Fibroblast of lung (primary cell): ENCODE results near the gene GPRC6A. TPM values are rescaled to one million over a fixed set of nuclear protein-coding genes. Genes with fewer than 3 reads are reported as not detected.

ENCODE experiments used
- DNase-seq, 2 donors: peaks; one replicate each; pipeline versions ENCODE4 v3.0.0 to v3.0.0-alpha.2; 2010; ENCODE audit warnings: low read depth in 2 of 2
- H2AFZ ChIP-seq: 2 replicates; pipeline ENCODE4 v1.5.1; 2012; ENCODE audit warnings: low read length, control low read depth, inconsistent platforms
- H3K27ac ChIP-seq: 2 replicates; pipeline ENCODE4 v1.5.1; 2011; ENCODE audit warnings: low read length, control low read depth; ENCODE audit not compliant: insufficient read depth
- H3K27me3 ChIP-seq: 2 replicates; pipeline ENCODE4 v1.5.1; 2011; ENCODE audit warnings: mild to moderate bottlenecking, low read length; ENCODE audit not compliant: control insufficient read depth, insufficient read depth
- H3K36me3 ChIP-seq: 2 replicates; pipeline ENCODE4 v1.5.1; 2011; ENCODE audit warnings: low read length; ENCODE audit not compliant: control insufficient read depth, insufficient read depth
- H3K4me1 ChIP-seq: 2 replicates; pipeline ENCODE4 v1.5.1; 2011; ENCODE audit warnings: low read length; ENCODE audit not compliant: control insufficient read depth, insufficient read depth; ENCODE audit errors: extremely low read depth
- H3K4me2 ChIP-seq: 2 replicates; pipeline ENCODE4 v1.5.1; 2011; ENCODE audit warnings: low read length, control low read depth; ENCODE audit not compliant: insufficient read depth; ENCODE audit errors: extremely low read depth
- H3K4me3 ChIP-seq, 4 experiments: fragments of 200-600 bp in 1 of 4; sonication (generic) in 1 of 4; replicated peaks in 1 of 4; 2 replicates each; pipeline ENCODE4 v1.5.1; 2011 to 2016; ENCODE audit warnings: low read length in 4 of 4, low read depth in 3 of 4, mild to moderate bottlenecking in 3 of 4, control low read depth in 2 of 4, inconsistent platforms in 1 of 4, mixed read lengths in 1 of 4; ENCODE audit not compliant: insufficient read depth in 1 of 4; ENCODE audit errors: control extremely low read depth in 1 of 4
- H3K79me2 ChIP-seq: 2 replicates; pipeline ENCODE4 v1.5.1; 2012; ENCODE audit warnings: mild to moderate bottlenecking, low read length, inconsistent platforms; ENCODE audit not compliant: control insufficient read depth, insufficient read depth
- H3K9ac ChIP-seq: 2 replicates; pipeline ENCODE4 v1.5.1; 2011; ENCODE audit warnings: mild to moderate bottlenecking, low read length, control low read depth; ENCODE audit not compliant: insufficient read depth
- H3K9me3 ChIP-seq: 2 replicates; pipeline ENCODE4 v1.5.1; 2012; ENCODE audit warnings: low read depth, low read length; ENCODE audit not compliant: control insufficient read depth, insufficient read depth
- H4K20me1 ChIP-seq: 2 replicates; pipeline ENCODE4 v1.5.1; 2011; ENCODE audit warnings: low read length; ENCODE audit not compliant: control insufficient read depth, insufficient read depth; ENCODE audit errors: extremely low read depth
- EZH2 ChIP-seq: IDR thresholded peaks from 2 replicates; pipeline ENCODE4 v1.5.1; 2012; ENCODE audit warnings: low read length, control low read depth, mild to moderate bottlenecking; ENCODE audit errors: missing control alignments
- polyA plus RNA-seq, 2 donors: library from polyadenylated mRNA; depleted of rRNA in 1 of 2; stranded (reverse) in 1 of 2; unstranded in 1 of 2; fragments of >200 nt; gene quantifications; 2 replicates each; pipeline ENCODE4 v1.2.1, GENCODE V29; 2011 to 2012; ENCODE audit warnings: missing spikeins in 1 of 2
- total RNA-seq: library from RNA; depleted of rRNA; stranded (reverse); fragments of >200 nt; gene quantifications from 2 replicates; pipeline ENCODE4 v1.2.1, GENCODE V29; 2014
- TF ChIP-seq, protein P1 (sequence below), 2 donors: IDR thresholded peaks in 1 of 2; conservative IDR thresholded peaks in 1 of 2; 1 replicate in 1 of 2; 2 replicates in 1 of 2; pipeline ENCODE4 v1.5.1; 2011 to 2012; ENCODE audit warnings: low read length in 2 of 2, control low read depth in 1 of 2, inconsistent platforms in 1 of 2, low read depth in 1 of 2, mild to moderate bottlenecking in 1 of 2

Gene GPRC6A
- total and polyA plus RNA-seq, 2 donors (not counting 1 experiment from before 2014, with no cell fraction given), result not detected

DNA sequence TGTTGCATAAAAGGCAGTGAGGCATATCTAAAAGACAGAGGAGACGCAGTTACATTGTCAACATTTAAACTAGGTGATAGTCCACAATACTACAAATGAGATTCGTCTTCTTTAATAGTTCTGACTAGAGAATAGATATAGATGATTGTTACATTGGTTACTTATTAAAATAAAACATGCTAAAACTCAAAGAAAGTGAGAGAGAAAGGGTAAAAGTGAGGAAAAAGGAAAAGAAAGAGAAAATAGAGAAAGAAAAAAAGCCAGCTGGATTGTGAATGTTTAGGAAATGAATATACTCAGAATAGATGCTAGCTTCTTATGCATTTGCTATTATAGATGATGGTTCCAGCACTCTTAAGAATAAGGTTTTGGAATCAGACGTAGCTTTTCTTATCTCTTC, 35.7 kb downstream of the GPRC6A start:
- H3K79me2 ChIP-seq, result no peaks in the 10 kb centered on the region
- H3K27me3 ChIP-seq, result no peaks in the 10 kb centered on the region
- H3K36me3 ChIP-seq, result no peaks in the 10 kb centered on the region
- no peaks in the 10 kb centered on the region for H3K4me1 ChIP-seq
- H3K9me3 ChIP-seq, result no peaks in the 10 kb centered on the region
- H4K20me1 ChIP-seq, result no peaks in the 10 kb centered on the region
- H3K27ac ChIP-seq, result no peak overlapping the region
- DNase-seq, result no peak
- TF ChIP-seq, protein P1, sequence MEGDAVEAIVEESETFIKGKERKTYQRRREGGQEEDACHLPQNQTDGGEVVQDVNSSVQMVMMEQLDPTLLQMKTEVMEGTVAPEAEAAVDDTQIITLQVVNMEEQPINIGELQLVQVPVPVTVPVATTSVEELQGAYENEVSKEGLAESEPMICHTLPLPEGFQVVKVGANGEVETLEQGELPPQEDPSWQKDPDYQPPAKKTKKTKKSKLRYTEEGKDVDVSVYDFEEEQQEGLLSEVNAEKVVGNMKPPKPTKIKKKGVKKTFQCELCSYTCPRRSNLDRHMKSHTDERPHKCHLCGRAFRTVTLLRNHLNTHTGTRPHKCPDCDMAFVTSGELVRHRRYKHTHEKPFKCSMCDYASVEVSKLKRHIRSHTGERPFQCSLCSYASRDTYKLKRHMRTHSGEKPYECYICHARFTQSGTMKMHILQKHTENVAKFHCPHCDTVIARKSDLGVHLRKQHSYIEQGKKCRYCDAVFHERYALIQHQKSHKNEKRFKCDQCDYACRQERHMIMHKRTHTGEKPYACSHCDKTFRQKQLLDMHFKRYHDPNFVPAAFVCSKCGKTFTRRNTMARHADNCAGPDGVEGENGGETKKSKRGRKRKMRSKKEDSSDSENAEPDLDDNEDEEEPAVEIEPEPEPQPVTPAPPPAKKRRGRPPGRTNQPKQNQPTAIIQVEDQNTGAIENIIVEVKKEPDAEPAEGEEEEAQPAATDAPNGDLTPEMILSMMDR (conservative IDR thresholded peaks at IDR 0.05 in 1 of 2, IDR thresholded peaks at IDR 0.05 in 1 of 2; ENCODE audit: low read depth in 1 of 2, low read length in 2 of 2), result no peak
- no peak for TF ChIP-seq EZH2
- no peak overlapping the region for H2AFZ ChIP-seq
- no peak overlapping the region for H3K4me3 ChIP-seq
- H3K4me2 ChIP-seq, result no peak overlapping the region
- no peak overlapping the region for H3K9ac ChIP-seq

DNA sequence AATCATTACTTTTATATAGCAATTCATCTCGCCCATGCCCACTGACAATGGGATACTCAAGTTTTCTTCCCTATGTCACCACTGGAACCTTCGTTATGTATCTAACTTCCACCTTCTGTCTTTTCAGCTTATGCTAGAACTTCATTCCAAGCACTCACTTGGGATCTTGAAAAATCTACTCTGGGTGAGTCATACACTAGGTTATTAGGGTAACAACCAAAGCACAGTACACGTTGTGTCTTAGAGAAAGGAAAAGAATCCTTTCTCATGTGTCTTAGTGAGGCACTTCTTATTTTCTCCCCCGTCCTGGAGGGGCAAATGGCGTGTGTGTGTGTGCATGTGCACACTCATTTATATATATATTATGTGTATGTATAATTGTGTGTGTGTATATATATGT, 45.0 kb downstream of the GPRC6A start:
- TF ChIP-seq, protein P1 (conservative IDR thresholded peaks at IDR 0.05 in 1 of 2, IDR thresholded peaks at IDR 0.05 in 1 of 2; ENCODE audit: low read depth in 1 of 2, low read length in 2 of 2), result no peak
- no peak for TF ChIP-seq EZH2
- no peak overlapping the region for H3K4me3 ChIP-seq
- no peaks in the 10 kb centered on the region for H3K27me3 ChIP-seq
- no peak overlapping the region for H3K4me2 ChIP-seq
- H3K9me3 ChIP-seq, result no peaks in the 10 kb centered on the region
- no peak overlapping the region for H2AFZ ChIP-seq
- no peaks in the 10 kb centered on the region for H3K79me2 ChIP-seq
- no peak overlapping the region for H3K27ac ChIP-seq
- no peak overlapping the region for H3K9ac ChIP-seq
- DNase-seq, result peak; percentile 14 to 35
- no peaks in the 10 kb centered on the region for H3K4me1 ChIP-seq
- H3K36me3 ChIP-seq, result no peaks in the 10 kb centered on the region
- H4K20me1 ChIP-seq, result no peaks in the 10 kb centered on the region

DNA sequence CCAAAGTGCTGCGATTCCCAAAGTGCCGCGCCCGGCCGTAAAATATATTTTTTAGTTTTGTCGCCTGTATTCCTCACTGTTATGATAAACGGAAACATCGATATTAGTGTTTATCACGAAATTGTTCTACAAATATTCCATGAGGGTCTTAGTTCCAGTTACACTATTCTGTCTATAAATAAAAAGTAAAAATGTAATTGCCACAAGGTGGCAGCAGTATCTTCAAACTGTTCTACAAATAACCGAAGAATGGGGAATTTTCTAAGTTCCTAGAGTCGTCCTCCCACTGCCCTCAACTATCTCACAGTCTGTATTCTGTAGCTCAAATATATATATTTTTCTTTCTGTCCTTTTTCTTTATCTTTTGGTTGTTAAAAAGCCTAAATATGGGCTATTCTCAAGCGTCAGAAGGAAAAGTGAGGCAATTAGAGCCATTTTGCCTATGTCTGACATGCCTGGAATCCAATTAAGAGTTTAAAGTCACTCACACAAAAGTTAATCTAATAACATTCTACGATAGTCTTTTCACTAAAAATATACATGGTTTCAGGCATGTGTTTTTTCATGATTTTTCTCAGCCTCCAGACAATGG, 49.2 kb downstream of the GPRC6A start:
- Histone ChIP-seq H3K79me2 (no peaks in the 10 kb centered on the region), H3K9me3 (no peaks in the 10 kb centered on the region), H3K36me3 (no peaks in the 10 kb centered on the region), H3K4me3 (peak overlapping the region in 2 of 4 experiments; percentile 8 to 25), H4K20me1 (no peaks in the 10 kb centered on the region), H3K4me2 (no peak overlapping the region), H3K4me1 (no peaks in the 10 kb centered on the region), H3K27ac (no peak overlapping the region), H3K27me3 (no peaks in the 10 kb centered on the region), H2AFZ (no peak overlapping the region), H3K9ac (no peak overlapping the region)
- TF ChIP-seq, protein P1 (conservative IDR thresholded peaks at IDR 0.05 in 1 of 2, IDR thresholded peaks at IDR 0.05 in 1 of 2; ENCODE audit: low read depth in 1 of 2, low read length in 2 of 2), result peak in 1 of 2 donors; percentile 42
- TF ChIP-seq EZH2, result no peak
- DNase-seq, result peak; percentile 21 to 67
